GM19395 (cell line): ENCODE data around the gene KMT2B.

Experiments
- ATAC-seq: cut with Tn5 transposase; IDR thresholded peaks from one replicate; pipeline ENCODE4 v1.9.1; 2021; ENCODE audit warnings: mild to moderate bottlenecking, moderate library complexity; ENCODE audit not compliant: unreplicated experiment

The KMT2B gene

DNA sequence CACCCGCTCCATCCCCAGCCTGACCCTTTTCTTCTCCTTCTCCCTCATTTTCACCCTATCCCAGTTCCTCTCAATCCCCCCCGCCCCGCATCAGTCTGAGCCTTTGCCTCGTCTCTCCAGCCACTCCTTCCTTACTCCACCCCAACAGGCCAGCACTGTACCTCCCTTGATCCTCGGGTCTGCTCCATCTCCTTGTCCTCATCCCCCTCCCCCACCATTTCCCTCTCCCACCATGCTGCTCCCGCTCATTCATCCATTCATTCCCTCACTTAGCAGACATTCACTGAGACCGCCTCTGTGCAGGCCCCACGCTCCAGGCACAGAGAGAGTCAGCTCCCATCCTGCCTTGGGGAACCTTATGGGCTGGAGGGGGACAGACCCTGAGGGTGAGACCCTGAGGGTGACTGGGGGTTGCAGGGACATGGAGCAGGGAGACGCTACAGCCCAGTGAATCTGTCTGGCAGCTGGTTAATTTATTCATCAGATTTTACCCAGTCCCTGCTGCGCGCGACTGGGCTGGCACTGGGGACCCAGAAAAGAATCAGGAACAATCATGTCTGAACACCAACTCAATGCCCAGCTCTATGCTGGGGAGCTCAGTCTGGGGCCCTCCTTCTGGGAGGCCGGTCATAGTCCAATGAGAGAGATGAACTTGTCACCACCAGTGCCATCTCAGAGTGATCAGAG, 58.4 kb downstream of the KMT2B start:
- no peak for ATAC-seq

DNA sequence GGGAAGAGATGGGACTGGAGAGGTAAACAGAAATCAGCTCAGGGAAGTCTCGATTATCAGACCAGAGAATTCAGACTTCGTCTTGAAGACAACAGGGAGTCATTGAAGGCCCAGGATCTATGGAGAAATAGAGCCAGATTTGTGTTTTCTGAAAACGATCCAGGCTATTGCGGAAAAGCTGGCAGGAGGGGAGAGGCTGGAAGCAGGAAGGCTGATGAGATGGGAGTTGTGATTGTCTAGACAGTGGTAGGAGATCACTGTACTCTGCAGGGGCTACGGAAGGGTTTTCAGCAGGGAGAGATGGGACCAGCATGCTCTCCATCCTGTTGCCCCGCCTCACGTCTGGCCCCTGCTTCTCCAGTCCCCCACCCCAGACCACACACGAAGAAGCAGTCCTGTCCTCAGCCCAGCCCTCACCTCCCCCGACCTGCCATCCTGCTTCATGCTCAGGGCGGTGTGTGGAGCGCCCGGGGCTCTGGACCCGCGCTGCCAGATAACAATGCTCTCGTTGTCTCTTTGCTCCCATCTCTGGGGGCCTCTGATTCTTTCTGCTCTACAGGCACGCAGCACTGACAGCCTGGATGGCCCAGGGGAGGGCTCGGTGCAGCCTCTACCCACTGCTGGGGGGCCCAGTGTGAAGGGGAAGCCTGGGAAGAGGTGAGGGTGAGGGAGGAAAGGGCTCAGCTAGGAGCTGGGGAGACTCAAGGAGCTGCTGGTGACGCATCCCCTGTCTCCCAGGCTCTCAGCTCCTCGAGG, 59.5 kb downstream of the KMT2B start:
- no peak for ATAC-seq

GRCh38 chr19:35777961-35778360, 60.2 kb downstream of the KMT2B start:
- no peak for ATAC-seq

DNA sequence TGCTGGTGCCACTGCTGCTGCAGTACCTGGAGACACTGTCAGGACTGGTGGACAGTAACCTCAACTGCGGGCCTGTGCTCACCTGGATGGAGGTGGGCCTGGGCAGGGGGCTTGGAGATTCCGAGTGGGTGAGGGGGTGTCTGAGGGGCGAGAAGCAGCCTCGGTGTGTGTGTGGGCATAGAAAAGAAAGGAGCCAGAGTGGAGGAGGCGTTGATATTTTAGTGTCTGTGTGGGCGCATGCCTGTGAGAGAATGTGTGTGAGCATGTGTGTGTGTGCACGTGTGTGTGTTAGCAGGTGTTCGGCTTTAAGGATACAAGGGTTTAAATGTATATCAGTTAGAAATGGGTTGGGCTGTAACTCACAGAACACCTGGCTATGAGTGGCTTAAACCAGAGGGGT, 61.2 kb downstream of the KMT2B start:
- ATAC-seq: no peak

DNA sequence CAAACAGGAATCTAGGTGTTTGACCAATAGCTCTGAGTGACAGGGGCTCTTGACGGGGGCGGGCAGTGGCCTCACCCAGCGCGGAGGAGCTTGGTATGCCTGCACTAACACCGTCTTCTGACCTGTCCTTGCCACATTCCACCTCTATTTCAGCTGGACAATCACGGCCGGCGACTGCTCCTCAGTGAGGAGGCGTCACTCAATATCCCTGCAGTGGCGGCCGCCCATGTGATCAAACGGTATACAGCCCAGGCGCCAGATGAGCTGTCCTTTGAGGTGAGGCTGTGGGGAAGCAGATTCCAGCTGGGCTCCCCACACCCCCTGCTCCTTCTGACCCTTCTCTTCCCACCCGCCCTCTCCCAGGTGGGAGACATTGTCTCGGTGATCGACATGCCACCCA, 62.3 kb downstream of the KMT2B start:
- ATAC-seq: no peak

DNA sequence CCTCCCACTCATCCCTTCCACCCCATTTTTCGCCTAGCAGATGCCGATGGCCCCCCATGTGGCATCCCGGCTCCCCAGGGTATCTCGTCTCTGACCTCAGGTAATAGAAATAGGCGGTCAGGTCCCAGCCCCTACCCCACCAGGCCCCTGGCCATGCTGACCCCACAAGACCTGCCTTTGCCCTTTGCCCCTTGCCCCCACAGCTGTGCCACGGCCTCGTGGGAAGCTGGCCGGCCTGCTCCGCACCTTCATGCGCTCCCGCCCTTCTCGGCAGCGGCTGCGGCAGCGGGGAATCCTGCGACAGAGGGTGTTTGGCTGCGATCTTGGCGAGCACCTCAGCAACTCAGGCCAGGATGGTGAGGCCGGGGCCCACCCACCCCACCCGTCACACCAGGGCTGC, 62.9 kb downstream of the KMT2B start:
- no peak for ATAC-seq

DNA sequence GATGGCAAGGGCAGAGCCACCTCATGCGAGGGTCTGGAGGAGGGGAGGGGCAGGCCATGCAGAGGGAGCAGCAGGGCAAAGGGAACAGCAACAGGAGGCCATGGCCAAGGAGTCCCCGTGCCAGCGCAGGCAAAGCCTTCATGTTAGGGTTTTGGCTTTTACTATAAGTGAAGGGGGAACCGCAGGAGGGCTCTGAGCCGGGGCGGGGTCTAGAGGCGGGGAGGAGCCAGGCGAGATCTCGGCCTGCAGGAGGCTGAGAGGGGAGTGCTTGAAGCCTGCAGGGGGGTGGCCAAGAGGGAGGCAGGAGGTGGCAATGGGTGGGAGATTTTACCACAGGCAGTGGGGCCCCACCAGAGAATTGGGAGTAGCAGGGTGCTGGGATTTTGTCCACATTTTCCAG, 63.8 kb downstream of the KMT2B start:
- no peak for ATAC-seq

DNA sequence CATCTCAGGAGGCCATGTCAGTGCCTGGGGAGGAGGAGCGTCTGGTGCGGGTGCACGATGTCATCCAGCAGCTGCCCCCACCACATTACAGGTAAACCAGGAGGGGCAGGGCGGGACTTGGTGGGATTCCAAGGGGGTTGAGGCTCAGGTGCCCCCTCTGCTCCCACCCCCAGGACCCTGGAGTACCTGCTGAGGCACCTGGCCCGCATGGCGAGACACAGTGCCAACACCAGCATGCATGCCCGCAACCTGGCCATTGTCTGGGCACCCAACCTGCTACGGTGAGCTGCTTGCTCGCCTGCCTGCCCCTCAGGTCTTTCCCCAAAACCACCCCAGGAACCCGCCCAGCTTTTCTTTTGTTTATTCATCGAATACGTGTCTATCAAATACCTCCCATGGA, 64.8 kb downstream of the KMT2B start:
- no peak for ATAC-seq

GRCh38 chr19:35783469-35784434, 65.9 kb downstream of the KMT2B start:
- ATAC-seq: no peak

DNA sequence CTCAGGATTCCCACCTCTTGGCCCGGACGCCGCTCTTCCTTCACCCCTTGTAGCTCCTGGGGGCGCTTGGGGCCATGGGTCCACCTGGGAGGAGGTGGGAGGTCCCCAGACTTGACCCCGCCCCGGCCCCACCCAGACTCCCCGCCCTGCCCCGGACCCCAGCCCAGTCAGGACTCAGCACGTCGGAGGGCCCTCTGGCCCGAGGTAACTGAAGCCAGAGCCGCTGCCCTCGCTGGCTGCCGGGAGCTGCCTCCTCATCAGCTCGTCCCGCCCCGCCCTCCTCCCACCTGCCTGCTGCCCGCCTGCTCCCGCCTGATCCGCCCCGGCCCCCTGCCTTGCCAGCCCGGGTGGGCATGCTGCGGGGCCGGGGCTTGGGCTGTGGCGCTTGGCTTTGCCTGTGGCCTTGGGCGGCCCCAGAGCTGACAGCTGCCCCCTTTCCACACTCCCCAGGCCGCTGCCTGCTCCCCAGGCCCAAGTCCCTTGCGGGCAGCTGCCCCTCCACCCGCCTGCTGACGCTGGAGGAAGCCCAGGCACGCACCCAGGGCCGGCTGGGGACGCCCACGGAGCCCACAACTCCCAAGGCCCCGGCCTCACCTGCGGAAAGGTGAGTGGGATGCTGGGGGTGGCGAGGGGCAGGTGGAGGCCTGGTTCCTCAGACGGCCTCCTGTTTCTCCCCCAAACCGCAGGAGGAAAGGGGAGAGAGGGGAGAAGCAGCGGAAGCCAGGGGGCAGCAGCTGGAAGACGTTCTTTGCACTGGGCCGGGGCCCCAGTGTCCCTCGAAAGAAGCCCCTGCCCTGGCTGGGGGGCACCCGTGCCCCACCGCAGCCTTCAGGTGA, 66.9 kb downstream of the KMT2B start:
- no peak for ATAC-seq

DNA sequence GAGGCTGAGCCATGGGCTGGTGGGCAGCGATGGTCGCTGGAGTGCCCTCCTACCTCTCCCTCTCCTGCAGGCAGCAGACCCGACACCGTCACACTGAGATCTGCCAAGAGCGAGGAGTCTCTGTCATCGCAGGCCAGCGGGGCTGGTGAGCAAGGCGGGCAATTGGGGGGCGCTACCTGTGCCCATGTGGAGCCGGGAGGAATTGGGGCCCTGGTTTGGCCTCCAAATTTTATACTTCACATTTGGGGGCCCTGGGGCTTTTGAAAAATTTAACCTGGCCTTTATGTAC, 67.5 kb downstream of the KMT2B start:
- ATAC-seq: no peak

GRCh38 chr19:35786299-35787160, 68.7 kb downstream of the KMT2B start:
- no peak for ATAC-seq

DNA sequence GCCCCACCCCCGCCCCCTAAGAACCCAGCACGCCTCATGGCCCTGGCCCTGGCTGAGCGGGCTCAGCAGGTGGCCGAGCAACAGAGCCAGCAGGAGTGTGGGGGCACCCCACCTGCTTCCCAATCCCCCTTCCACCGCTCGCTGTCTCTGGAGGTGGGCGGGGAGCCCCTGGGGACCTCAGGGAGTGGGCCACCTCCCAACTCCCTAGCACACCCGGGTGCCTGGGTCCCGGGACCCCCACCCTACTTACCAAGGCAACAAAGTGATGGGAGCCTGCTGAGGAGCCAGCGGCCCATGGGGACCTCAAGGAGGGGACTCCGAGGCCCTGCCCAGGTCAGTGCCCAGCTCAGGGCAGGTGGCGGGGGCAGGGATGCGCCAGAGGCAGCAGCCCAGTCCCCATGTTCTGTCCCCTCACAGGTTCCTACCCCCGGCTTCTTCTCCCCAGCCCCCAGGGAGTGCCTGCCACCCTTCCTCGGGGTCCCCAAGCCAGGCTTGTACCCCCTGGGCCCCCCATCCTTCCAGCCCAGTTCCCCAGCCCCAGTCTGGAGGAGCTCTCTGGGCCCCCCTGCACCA, 69.5 kb downstream of the KMT2B start:
- ATAC-seq: no peak
